Ureter (tissue), 1 donor: ENCODE measurements around the gene GGTLC1. TPM values are rescaled to one million over a fixed set of nuclear protein-coding genes. Genes with fewer than 3 reads are reported as not detected.
A peak's percentile ranks its signal among the peaks of the same experiment; 100 is the strongest.
"Not testable (repeated sequence)": the region's sequence is repeated elsewhere in the genome, so short reads cannot be mapped to it uniquely, and the experiment has no call there.

Source experiments
- DNase-seq: peaks from one replicate; pipeline ENCODE4 v3.0.0-alpha.2; 2020; ENCODE audit warnings: low spot score
- total RNA-seq: library from RNA; stranded (reverse); gene quantifications from one replicate; pipeline ENCODE4 v1.2.4, GENCODE V29; 2023
- donor health status: DM: yes; HTN: yes; CAD: no.

The GGTLC1 gene
- not detected for total RNA-seq

GRCh38 chr20:23988561-23988960, at the start of gene GGTLC1:
TSS of gene GGTLC1 (minus strand) at chr20:23988779. CDS start at chr20:23986611, 2,168 bp downstream.
- DNase-seq, result no peak

DNA sequence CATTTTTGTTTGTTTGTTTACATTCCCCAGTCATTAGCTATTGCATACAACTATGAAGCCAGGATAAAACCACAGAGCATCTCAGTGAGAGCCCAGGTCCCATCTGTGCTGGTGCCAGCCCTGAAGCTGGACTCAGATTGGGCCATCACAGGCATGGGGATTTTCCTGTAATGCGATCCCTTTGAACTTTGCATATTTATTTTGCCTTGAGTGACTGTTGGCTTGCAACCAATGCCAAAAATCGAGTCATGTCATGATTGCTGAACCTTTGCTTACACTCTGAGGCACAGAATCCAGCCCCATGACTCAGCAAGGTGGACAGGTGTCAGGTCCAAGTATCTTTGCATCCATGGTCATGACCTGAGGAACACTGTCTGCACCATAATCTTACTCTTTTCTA, 46.2 kb upstream of the GGTLC1 start:
- DNase-seq, result peak; percentile 57

DNA sequence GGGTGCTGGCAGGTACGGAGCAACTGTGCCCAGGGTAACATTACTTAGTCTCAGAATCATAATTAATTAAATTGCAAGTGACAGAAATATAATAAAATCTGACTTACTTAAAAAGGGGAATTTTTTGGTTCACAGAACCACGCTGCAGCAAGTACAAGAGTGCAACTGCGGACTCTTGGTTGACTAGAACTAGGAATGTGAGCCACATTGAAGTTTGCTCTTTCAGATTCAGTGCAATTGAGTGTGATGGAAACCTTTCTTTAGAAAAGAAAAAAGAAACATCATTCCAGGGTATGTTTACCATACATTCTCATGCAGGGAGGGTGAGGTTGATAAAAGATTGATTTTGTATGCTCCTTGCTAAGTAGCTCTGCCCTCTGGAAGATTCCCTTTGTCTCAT, 45.0 kb upstream of the GGTLC1 start:
- no peak for DNase-seq

- no peak for DNase-seq
Measured at GRCh38 chr20:24033151-24033550, 44.6 kb upstream of the GGTLC1 start.

DNA sequence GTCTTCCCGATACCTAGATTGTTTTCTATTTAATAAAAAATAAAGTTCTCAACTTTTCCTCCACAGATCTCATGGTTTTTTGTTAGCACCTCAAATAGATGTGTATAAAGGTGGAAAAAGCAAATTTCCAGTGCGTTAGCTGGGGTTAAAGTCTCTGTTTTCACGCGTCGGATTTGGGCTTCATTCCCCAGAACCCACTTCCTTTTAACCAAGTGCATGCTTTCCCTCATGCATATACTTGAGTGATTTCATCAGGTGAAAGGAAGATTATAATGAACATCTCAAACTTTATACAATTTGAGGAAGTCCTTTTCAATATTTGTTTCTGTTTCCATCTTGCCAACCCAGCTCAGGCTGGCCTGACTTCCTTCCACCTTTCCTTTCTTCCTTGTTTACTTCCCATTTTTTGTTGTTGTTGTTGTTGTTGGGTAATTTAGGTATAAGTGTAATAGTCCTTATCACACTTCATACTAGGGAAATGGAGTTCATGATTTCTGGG, 43.9 kb upstream of the GGTLC1 start:
- no peak for DNase-seq

DNA sequence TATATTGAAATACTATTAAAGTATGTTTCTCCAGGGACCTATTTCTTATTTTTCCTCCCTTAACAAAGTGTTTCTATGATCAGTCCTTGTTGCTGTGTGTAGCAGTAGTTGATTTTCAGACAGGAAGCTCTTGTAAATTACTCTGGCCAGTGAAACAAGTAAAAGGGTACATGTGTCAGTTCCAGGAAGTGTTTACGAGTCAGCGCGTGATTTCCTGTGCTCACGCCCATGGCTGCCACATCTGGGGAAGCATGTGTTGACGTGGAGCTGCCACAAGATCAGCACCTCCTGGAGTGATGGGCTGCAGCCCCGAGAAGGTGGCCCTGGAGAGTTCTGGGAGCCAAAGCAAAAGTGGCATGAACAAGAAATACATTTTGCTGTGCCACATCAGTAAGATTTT, 38.6 kb upstream of the GGTLC1 start:
- peak; percentile 64 for DNase-seq

DNA sequence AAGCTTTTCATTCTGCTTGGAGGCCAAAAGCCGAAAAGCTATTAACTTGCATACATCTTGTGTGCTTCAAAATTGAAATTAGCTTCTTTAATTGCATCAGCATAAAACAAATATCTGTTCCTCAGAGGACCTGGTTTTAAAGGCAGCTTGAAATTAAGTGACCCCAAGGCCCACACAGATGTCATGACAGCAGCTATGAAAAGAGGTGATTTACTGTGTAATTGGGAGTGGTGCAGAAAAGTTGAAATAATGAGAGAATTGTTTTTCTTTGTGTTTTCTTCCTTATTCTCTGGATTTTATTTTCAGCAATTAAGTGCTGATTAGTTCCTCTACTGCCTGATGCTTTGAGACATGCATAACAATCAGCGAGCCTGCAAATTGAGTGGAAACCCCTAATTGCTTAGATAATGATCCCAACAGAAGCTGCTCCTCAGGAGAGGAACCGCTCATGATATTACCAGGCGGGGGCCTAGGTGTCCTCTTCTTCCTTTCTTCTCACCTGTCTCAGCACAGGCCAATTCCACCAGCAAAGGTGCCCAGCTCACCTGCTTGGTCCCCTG, 34.1 kb upstream of the GGTLC1 start:
- no peak for DNase-seq

- no peak for DNase-seq
Measured at GRCh38 chr20:24018796-24019195, 30.2 kb upstream of the GGTLC1 start.

GRCh38 chr20:24017458-24017755, 28.8 kb upstream of the GGTLC1 start:
- no peak for DNase-seq

- DNase-seq, result no peak
Measured at GRCh38 chr20:24016607-24017457, 28.3 kb upstream of the GGTLC1 start.

GRCh38 chr20:24013953-24014352, 25.4 kb upstream of the GGTLC1 start:
- DNase-seq, result no peak

- DNase-seq, result no peak
Measured at GRCh38 chr20:24011282-24011681, 22.7 kb upstream of the GGTLC1 start.

- DNase-seq, result no peak
Measured at GRCh38 chr20:24007758-24008157, 19.2 kb upstream of the GGTLC1 start.

DNA sequence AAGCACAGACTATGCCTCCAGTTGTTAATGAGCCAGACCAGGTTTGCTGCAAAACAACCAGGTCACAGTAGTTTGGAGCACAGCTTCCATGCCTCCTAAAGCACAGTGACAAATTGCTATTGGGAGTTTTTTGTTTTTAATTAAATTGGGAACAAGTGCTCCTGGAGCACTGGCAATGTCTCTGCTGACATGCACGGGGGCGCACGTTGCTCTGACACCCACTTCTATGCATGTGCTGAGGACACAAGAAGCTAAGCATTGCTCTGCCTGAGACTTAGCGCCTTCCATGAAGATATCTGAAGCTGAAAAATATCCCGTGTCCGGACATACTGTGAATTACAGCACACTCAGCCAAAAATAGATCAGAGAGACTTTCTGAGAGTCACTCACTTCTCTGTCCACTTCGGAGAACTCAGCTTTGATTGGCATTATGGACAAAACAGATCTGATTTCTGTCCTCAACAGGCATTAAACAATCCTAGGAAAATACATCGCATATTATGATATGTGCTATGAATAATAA, 18.6 kb upstream of the GGTLC1 start:
- no peak for DNase-seq

DNA sequence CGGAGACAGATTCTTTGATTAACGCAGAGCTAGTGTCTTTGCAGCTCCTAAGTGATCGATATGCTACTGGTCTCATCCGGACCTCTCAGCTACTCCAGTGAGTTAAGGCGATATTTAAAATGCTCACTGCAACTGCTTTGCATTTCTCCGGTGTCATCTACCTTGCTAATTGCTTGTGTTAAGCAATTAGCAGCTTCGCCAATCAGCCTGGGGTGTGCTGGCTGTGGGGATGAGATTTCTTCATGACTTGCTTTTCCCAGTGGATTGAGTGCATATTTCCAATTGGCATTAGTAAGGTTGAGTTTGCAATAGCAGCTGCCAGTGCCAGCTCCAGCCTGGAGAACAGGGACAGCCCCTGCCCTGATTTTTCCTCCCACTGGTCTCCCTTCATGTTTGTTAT, 18.0 kb upstream of the GGTLC1 start:
- no peak for DNase-seq

DNA sequence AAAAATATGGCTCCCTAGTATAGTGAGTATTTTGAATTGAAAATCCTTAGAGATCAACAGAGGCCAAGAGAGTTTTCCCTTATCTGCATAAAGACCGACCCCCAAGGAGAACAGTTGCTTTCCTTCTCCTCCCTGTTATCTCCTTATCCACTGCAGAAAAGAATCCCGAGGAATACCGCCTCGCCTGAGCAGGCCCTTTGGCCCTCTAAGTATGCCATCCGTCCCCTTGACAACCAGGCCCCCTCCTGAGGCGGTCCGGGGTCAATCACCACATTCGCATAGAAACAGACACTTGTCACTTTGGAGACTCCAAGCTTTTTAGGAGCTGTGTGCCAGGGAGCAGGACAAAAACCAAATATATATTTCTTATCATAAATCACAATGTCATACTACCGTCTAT, 15.9 kb upstream of the GGTLC1 start:
- no peak for DNase-seq

GRCh38 chr20:24002896-24003295, 14.3 kb upstream of the GGTLC1 start:
- DNase-seq, result no peak

DNA sequence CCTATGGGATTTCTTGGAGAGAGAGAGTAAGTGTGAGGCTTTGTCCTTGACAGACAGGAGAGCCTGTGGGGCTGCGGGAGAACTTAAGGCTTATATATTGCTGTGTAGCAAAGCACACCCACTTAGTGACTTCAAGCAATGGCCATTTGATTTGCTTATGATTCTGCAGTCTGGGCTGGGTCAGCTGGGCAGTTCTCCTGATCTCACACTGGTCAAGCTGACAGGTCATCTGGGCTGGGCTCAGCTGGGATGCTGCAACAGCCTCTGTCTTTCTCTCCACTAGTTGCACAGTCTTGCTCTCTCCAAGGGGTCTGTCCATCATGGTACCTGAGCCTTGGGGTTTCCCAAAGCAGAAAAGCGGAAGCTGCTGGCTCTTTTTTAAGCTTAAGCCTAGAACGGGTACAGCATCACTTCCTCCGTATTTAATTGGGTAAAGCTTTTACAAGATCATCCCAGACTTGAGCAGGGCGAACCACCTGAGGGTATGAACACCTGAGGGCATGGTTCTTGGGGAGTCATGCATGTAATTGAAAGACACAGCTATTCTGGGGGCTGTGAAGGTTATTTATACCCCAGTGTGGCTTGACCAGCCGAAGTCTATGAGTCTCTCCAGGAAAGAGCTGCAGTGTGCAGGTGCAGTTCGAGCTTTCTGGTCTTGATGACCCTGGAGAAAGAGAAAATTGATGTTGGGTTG, 13.3 kb upstream of the GGTLC1 start:
- DNase-seq, result no peak

DNA sequence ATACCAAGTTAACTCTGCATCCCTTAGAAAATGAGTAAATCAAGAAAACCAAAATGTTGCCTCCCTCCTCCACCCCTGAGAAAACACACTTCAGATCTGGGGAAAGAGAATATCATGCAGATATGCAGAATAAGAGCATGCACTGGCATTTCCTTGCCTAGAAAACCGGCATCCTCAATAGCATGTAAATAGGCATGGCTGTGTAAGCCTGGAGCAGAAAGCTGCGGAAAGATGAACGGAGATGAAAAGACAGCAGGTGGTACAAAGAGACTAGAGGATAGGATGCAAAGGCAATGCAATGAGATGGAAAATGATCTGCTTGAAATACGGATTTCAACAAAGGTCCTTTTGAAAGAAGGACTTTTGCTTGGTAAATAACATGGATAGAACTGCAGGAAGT, 10.3 kb upstream of the GGTLC1 start:
- DNase-seq, result no peak

DNA sequence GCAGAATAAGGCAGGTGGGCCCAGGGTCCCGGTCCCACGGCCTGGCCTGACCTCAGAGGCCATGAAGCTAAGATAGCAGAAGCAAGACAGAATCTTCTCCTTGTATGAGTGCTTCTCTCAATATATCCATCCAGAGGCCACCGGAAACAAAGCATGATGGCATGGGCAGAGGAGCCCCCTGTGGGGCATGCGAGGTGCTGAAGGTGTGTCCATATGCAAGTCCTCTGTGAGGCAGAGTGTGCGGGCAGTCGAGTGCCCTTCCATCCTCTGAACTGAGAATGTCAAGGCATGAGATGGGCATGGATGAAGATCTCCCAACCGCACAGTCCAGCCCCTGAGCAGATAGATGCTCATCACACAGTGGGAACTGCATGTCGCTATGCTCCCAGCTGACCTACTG, 9.8 kb upstream of the GGTLC1 start:
- DNase-seq, result no peak

- peak; percentile 47 for DNase-seq
Measured at GRCh38 chr20:23995905-23996666, 7.5 kb upstream of the GGTLC1 start.

DNA sequence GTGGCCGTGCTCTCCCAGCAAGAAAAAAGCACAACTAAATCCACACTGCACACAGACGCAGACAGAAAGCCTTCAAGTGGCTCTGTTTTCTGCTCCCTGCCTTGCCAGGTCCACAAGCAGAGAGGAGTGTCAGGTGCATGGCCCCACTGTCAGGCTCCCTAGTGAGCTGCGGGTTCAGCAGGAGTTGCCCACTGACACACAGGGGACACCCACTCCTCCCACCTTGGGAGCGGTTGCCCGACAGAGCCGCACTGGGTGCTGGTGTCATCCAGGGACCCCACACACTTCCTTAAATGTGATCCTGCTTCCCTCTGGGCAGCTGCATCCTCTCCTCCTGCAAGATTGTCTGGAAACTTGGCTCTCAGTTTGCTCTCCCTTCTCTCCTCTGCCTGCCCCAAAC, 6.7 kb upstream of the GGTLC1 start:
- DNase-seq, result not testable (repeated sequence)
